GM21723 (cell line): ENCODE measurements around the gene FGF23.

Experiments
- ATAC-seq: cut with Tn5 transposase; IDR thresholded peaks from one replicate; pipeline ENCODE4 v1.9.1; 2021; ENCODE audit warnings: mild to moderate bottlenecking, moderate library complexity; ENCODE audit not compliant: unreplicated experiment

Gene FGF23

GRCh38 chr12:4320497-4320852 is 59.0 kb downstream of the FGF23 start:
- ATAC-seq = peak; percentile 35
